Measurements from ENCODE around the gene SH3PXD2B. TPM values are rescaled to one million over a fixed set of nuclear protein-coding genes. Genes with fewer than 3 reads are reported as not detected.
A peak's percentile ranks its signal among the peaks of the same experiment; 100 is the strongest.

Gene SH3PXD2B
- total and polyA plus RNA-seq, 2 of the 13 experiments (the other 11 are each of a cell fraction or from before 2014, with no cell fraction given): 3.4 to 4.6 TPM

DNA sequence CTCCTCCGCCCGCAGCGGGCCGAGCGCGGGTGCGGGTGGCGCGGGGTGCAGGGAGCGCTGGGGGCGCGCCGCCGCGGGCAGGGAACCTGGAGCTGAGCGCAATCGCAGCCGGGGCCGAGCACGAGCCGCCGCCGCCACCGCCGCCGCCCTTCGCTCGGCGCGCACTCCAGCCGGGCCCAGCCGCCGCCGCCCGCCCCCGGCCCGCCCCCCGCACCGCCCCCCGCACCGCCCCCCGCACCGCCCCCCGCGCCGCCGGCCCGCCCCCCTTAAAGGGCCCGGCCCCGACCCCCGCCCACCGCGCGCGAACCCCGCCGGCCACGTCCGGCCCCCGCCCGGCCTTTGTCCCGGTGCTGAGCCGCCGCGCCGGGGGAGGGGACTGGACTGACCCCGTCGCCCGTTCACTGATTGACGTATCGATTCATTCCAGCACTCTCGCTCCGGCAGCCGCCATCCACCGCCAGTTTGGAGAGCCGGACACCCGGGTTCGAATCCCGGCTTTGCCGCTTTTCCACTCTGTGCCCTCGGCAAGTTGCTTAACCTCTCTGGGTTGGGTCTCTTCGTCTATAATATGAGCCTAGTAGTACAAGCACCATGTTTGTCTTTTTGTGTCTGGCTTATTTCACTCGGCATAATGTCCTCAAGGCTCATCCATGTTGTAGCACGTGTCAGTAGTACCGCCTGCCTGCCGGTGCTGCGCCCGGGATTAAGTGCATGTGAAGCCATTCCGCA, at the start of gene SH3PXD2B (continued):
- TF ChIP-seq, protein P1, sequence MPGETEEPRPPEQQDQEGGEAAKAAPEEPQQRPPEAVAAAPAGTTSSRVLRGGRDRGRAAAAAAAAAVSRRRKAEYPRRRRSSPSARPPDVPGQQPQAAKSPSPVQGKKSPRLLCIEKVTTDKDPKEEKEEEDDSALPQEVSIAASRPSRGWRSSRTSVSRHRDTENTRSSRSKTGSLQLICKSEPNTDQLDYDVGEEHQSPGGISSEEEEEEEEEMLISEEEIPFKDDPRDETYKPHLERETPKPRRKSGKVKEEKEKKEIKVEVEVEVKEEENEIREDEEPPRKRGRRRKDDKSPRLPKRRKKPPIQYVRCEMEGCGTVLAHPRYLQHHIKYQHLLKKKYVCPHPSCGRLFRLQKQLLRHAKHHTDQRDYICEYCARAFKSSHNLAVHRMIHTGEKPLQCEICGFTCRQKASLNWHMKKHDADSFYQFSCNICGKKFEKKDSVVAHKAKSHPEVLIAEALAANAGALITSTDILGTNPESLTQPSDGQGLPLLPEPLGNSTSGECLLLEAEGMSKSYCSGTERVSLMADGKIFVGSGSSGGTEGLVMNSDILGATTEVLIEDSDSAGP (CRISPR knock-in tag; IDR thresholded peaks at IDR 0.05; ENCODE audit: borderline replicate concordance): peak; percentile 98
- TF ChIP-seq SSRP1 (CRISPR knock-in tag; IDR thresholded peaks at IDR 0.05): no peak
- no peak for TF ChIP-seq MAZ (IDR thresholded peaks at IDR 0.05; ENCODE audit: borderline replicate concordance, low read depth, low read length)
- peak; percentile 59; the same call in 1 of the 2 replicates for TF ChIP-seq MAZ (CRISPR knock-in tag; IDR thresholded peaks at IDR 0.05; ENCODE audit: low read depth)
- TF ChIP-seq FOSL2 (CRISPR knock-in tag; IDR thresholded peaks at IDR 0.05): no peak
- TF ChIP-seq MBNL3 (CRISPR knock-in tag; conservative IDR thresholded peaks at IDR 0.05): no peak
- no peak for TF ChIP-seq MTA3 (CRISPR knock-in tag; IDR thresholded peaks at IDR 0.05)
- TF ChIP-seq MXI1 (IDR thresholded peaks at IDR 0.05; ENCODE audit: borderline replicate concordance, low read depth, low read length): no peak
- no peak for TF ChIP-seq NFE2L1 (CRISPR knock-in tag; IDR thresholded peaks at IDR 0.05; ENCODE audit: borderline replicate concordance)
- no peak for TF ChIP-seq ZNF329 (CRISPR knock-in tag; IDR thresholded peaks at IDR 0.05; ENCODE audit: low read depth)
- TF ChIP-seq JDP2 (CRISPR knock-in tag; IDR thresholded peaks at IDR 0.05; ENCODE audit: borderline replicate concordance): no peak; the same call in 1 of the 2 replicates
- TF ChIP-seq POLR2A (IDR thresholded peaks at IDR 0.05; ENCODE audit: insufficient read depth in 1 of 2, low read depth in 2 of 2, low read length in 2 of 2): peak in 1 of 2 experiments; percentile 66; a peak in 2 of 4 replicates
- no peak for TF ChIP-seq ZBTB3 (CRISPR knock-in tag; IDR thresholded peaks at IDR 0.05; ENCODE audit: borderline replicate concordance, low read depth)
- no peak for TF ChIP-seq ZNF83 (CRISPR knock-in tag; IDR thresholded peaks at IDR 0.05; ENCODE audit: borderline replicate concordance)
- no peak for TF ChIP-seq HMGA1 (CRISPR knock-in tag; conservative IDR thresholded peaks at IDR 0.05)
- no peak for TF ChIP-seq SNAPC2 (CRISPR knock-in tag; IDR thresholded peaks at IDR 0.05)
- TF ChIP-seq, protein P2, sequence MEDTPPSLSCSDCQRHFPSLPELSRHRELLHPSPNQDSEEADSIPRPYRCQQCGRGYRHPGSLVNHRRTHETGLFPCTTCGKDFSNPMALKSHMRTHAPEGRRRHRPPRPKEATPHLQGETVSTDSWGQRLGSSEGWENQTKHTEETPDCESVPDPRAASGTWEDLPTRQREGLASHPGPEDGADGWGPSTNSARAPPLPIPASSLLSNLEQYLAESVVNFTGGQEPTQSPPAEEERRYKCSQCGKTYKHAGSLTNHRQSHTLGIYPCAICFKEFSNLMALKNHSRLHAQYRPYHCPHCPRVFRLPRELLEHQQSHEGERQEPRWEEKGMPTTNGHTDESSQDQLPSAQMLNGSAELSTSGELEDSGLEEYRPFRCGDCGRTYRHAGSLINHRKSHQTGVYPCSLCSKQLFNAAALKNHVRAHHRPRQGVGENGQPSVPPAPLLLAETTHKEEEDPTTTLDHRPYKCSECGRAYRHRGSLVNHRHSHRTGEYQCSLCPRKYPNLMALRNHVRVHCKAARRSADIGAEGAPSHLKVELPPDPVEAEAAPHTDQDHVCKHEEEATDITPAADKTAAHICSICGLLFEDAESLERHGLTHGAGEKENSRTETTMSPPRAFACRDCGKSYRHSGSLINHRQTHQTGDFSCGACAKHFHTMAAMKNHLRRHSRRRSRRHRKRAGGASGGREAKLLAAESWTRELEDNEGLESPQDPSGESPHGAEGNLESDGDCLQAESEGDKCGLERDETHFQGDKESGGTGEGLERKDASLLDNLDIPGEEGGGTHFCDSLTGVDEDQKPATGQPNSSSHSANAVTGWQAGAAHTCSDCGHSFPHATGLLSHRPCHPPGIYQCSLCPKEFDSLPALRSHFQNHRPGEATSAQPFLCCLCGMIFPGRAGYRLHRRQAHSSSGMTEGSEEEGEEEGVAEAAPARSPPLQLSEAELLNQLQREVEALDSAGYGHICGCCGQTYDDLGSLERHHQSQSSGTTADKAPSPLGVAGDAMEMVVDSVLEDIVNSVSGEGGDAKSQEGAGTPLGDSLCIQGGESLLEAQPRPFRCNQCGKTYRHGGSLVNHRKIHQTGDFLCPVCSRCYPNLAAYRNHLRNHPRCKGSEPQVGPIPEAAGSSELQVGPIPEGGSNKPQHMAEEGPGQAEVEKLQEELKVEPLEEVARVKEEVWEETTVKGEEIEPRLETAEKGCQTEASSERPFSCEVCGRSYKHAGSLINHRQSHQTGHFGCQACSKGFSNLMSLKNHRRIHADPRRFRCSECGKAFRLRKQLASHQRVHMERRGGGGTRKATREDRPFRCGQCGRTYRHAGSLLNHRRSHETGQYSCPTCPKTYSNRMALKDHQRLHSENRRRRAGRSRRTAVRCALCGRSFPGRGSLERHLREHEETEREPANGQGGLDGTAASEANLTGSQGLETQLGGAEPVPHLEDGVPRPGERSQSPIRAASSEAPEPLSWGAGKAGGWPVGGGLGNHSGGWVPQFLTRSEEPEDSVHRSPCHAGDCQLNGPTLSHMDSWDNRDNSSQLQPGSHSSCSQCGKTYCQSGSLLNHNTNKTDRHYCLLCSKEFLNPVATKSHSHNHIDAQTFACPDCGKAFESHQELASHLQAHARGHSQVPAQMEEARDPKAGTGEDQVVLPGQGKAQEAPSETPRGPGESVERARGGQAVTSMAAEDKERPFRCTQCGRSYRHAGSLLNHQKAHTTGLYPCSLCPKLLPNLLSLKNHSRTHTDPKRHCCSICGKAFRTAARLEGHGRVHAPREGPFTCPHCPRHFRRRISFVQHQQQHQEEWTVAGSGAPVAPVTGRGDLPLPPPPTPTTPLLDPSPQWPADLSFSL (CRISPR knock-in tag; IDR thresholded peaks at IDR 0.05): no peak
- peak; percentile 13; the same call in 1 of the 2 replicates for TF ChIP-seq TARDBP (CRISPR knock-in tag; IDR thresholded peaks at IDR 0.05)
- TF ChIP-seq ZNF546 (CRISPR knock-in tag; conservative IDR thresholded peaks at IDR 0.05): no peak
- TF ChIP-seq KAT2B (IDR thresholded peaks at IDR 0.05; ENCODE audit: borderline replicate concordance, low read depth, low read length): peak; percentile 66; the same call in 1 of the 2 replicates
- peak; percentile 99 for TF ChIP-seq ZNF3 (CRISPR knock-in tag; IDR thresholded peaks at IDR 0.05)
- TF ChIP-seq, protein P3, sequence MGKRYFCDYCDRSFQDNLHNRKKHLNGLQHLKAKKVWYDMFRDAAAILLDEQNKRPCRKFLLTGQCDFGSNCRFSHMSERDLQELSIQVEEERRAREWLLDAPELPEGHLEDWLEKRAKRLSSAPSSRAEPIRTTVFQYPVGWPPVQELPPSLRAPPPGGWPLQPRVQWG (CRISPR knock-in tag; IDR thresholded peaks at IDR 0.05; ENCODE audit: borderline replicate concordance, low read depth): no peak
- peak; percentile 38; the same call in 1 of the 2 replicates for TF ChIP-seq GFI1 (CRISPR knock-in tag; IDR thresholded peaks at IDR 0.05; ENCODE audit: borderline replicate concordance)
